WTC11 (cell line): ENCODE results near the gene HP1BP3. TPM values are rescaled to one million over a fixed set of nuclear protein-coding genes. Genes with fewer than 3 reads are reported as not detected.

Experiments used
- ATAC-seq: fragments of 200-7000 bp; cut with Tn5 transposase; 2 replicates; pipeline ENCODE4 v1.10.0; 2021; ENCODE audit warnings: mild to moderate bottlenecking, moderate library complexity
- CTCF ChIA-PET: fragments of 300-600 bp; sonication (Branson Sonifier 250); formaldehyde crosslinking; loops from one replicate; lab custom pipeline; 2021; ENCODE audit warnings: antibody characterized with exemption; lab: Charles Lee
- POLR2A ChIA-PET: fragments of 350-600 bp; sonication (Branson Sonifier 250); formaldehyde crosslinking; loops from one replicate; lab custom pipeline; 2021; ENCODE audit warnings: antibody characterized with exemption; lab: Charles Lee
- DNase-seq: peaks from one replicate; pipeline ENCODE4 v3.0.0; 2021; ENCODE audit warnings: low spot score
- H3K27ac Mint-ChIP-seq: 2 replicates; pipeline ENCODE4 v1.8.0; 2021; ENCODE audit warnings: mixed read lengths
- H3K27me3 Mint-ChIP-seq: 2 replicates; pipeline ENCODE4 v1.8.0; 2021; ENCODE audit warnings: low read depth, mild to moderate bottlenecking, moderate library complexity, mixed read lengths
- H3K36me3 Mint-ChIP-seq: 2 replicates; pipeline ENCODE4 v1.8.0; 2021; ENCODE audit warnings: mixed read lengths
- H3K4me1 Mint-ChIP-seq: 2 replicates; pipeline ENCODE4 v1.8.0; 2022; ENCODE audit warnings: mixed read lengths
- H3K4me3 Mint-ChIP-seq: 2 replicates; pipeline ENCODE4 v1.8.0; 2021; ENCODE audit warnings: mild to moderate bottlenecking, moderate library complexity, mixed read lengths
- H3K9me3 Mint-ChIP-seq: 2 replicates; pipeline ENCODE4 v1.8.0; 2021; ENCODE audit warnings: mixed read lengths
- ARID4B ChIP-seq: sonication (generic); formaldehyde crosslinking; IDR thresholded peaks from 2 replicates; pipeline ENCODE4 v1.8.0; 2023; ENCODE audit warnings: missing genetic modification reagents, mild to moderate bottlenecking, borderline replicate concordance
- EMX1 ChIP-seq: fragments of 250-450 bp; sonication (Bioruptor Pico); IDR thresholded peaks from 2 replicates; pipeline ENCODE4 v1.8.0; 2021; ENCODE audit warnings: mild to moderate bottlenecking
- ERG ChIP-seq: fragments of 250-450 bp; sonication (Bioruptor Pico); IDR thresholded peaks from 2 replicates; pipeline ENCODE4 v1.8.0; 2021; ENCODE audit warnings: mild to moderate bottlenecking
- ESRRA ChIP-seq: sonication (generic); formaldehyde crosslinking; IDR thresholded peaks from 2 replicates; pipeline ENCODE4 v1.8.1; 2022; ENCODE audit warnings: mild to moderate bottlenecking, missing genetic modification reagents, borderline replicate concordance
- FOXJ3 ChIP-seq: sonication (generic); formaldehyde crosslinking; IDR thresholded peaks from 2 replicates; pipeline ENCODE4 v1.9.0; 2021; ENCODE audit warnings: missing genetic modification reagents, mild to moderate bottlenecking, borderline replicate concordance
- GTF2I ChIP-seq: fragments of 250-450 bp; sonication (Bioruptor Pico); conservative IDR thresholded peaks from 2 replicates; pipeline ENCODE4 v1.4.0; 2021; ENCODE audit warnings: mild to moderate bottlenecking
- JAZF1 ChIP-seq: fragments of 250-450 bp; sonication (Bioruptor Pico); IDR thresholded peaks from 2 replicates; pipeline ENCODE4 v1.9.0; 2021; ENCODE audit warnings: moderate library complexity, mild to moderate bottlenecking, inconsistent platforms
- KAT7 ChIP-seq: sonication (generic); formaldehyde crosslinking; IDR thresholded peaks from 2 replicates; pipeline ENCODE4 v1.8.1; 2023; ENCODE audit warnings: missing genetic modification reagents, mild to moderate bottlenecking, borderline replicate concordance
- NFE2L1 ChIP-seq: sonication (generic); formaldehyde crosslinking; IDR thresholded peaks from 2 replicates; pipeline ENCODE4 v1.8.1; 2023; ENCODE audit warnings: missing genetic modification reagents
- NR3C1 ChIP-seq: sonication (generic); formaldehyde crosslinking; conservative IDR thresholded peaks from 2 replicates; pipeline ENCODE4 v1.8.1; 2023; ENCODE audit warnings: low read depth, mild to moderate bottlenecking, missing genetic modification reagents
- SOX15 ChIP-seq: fragments of 250-450 bp; sonication (Bioruptor Pico); IDR thresholded peaks from 2 replicates; pipeline ENCODE4 v1.9.0; 2021; ENCODE audit warnings: mild to moderate bottlenecking
- SP1 ChIP-seq: sonication (generic); formaldehyde crosslinking; conservative IDR thresholded peaks from 2 replicates; pipeline ENCODE4 v1.8.1; 2022; ENCODE audit warnings: missing genetic modification reagents
- ZNF263 ChIP-seq: sonication (generic); formaldehyde crosslinking; IDR thresholded peaks from 2 replicates; pipeline ENCODE4 v1.8.1; 2022; ENCODE audit warnings: low read depth, mild to moderate bottlenecking, moderate library complexity, missing genetic modification reagents
- ZNF317 ChIP-seq: sonication (generic); formaldehyde crosslinking; IDR thresholded peaks from 2 replicates; pipeline ENCODE4 v1.8.1; 2023; ENCODE audit warnings: low read depth, mild to moderate bottlenecking, moderate library complexity, missing genetic modification reagents, borderline replicate concordance
- ZNF416 ChIP-seq: fragments of 250-450 bp; sonication (Bioruptor Pico); IDR thresholded peaks from 2 replicates; pipeline ENCODE4 v1.9.0; 2021; ENCODE audit warnings: mild to moderate bottlenecking, inconsistent platforms
- ZNF423 ChIP-seq: fragments of 250-450 bp; sonication (Bioruptor Pico); IDR thresholded peaks from 2 replicates; pipeline ENCODE4 v2.1.2; 2022; ENCODE audit warnings: mild to moderate bottlenecking, moderate library complexity
- total RNA-seq: library from RNA; stranded (reverse); gene quantifications from 3 replicates; pipeline ENCODE4 v1.2.3, GENCODE V29; 2021
- TF ChIP-seq, protein P1 (sequence below): fragments of 250-450 bp; sonication (Bioruptor Pico); IDR thresholded peaks from 2 replicates; pipeline ENCODE4 v2.1.2; 2022; ENCODE audit warnings: mild to moderate bottlenecking, moderate library complexity
- TF ChIP-seq, protein P2 (sequence below): sonication (generic); formaldehyde crosslinking; IDR thresholded peaks from 2 replicates; pipeline ENCODE4 v1.8.0; 2023; ENCODE audit warnings: mild to moderate bottlenecking, missing genetic modification reagents
- TF ChIP-seq, protein P3 (sequence below): sonication (generic); formaldehyde crosslinking; IDR thresholded peaks from 2 replicates; pipeline ENCODE4 v1.8.1; 2023; ENCODE audit warnings: mild to moderate bottlenecking, missing genetic modification reagents

The HP1BP3 gene
- total RNA-seq, 1 experiment from 2014 or later = 121 TPM

GRCh38 chr1:20727746-20728316 is 59.3 kb downstream of the HP1BP3 start:
- TF ChIP-seq ZNF263 = no peak
- TF ChIP-seq KAT7 = no peak
- TF ChIP-seq GTF2I (CRISPR knock-in tag) = no peak
- TF ChIP-seq SP1 = 0 out of 2 replicates have a peak, but pooled peaks have one; percentile 25
- TF ChIP-seq, protein P1, sequence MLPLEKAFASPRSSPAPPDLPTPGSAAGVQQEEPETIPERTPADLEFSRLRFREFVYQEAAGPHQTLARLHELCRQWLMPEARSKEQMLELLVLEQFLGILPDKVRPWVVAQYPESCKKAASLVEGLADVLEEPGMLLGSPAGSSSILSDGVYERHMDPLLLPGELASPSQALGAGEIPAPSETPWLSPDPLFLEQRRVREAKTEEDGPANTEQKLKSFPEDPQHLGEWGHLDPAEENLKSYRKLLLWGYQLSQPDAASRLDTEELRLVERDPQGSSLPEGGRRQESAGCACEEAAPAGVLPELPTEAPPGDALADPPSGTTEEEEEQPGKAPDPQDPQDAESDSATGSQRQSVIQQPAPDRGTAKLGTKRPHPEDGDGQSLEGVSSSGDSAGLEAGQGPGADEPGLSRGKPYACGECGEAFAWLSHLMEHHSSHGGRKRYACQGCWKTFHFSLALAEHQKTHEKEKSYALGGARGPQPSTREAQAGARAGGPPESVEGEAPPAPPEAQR (CRISPR knock-in tag) = no peak
- 0 out of 2 replicates have a peak, but pooled peaks have one; percentile 54 for TF ChIP-seq ZNF317 (CRISPR knock-in tag)
- TF ChIP-seq ARID4B = no peak
- TF ChIP-seq, protein P2, sequence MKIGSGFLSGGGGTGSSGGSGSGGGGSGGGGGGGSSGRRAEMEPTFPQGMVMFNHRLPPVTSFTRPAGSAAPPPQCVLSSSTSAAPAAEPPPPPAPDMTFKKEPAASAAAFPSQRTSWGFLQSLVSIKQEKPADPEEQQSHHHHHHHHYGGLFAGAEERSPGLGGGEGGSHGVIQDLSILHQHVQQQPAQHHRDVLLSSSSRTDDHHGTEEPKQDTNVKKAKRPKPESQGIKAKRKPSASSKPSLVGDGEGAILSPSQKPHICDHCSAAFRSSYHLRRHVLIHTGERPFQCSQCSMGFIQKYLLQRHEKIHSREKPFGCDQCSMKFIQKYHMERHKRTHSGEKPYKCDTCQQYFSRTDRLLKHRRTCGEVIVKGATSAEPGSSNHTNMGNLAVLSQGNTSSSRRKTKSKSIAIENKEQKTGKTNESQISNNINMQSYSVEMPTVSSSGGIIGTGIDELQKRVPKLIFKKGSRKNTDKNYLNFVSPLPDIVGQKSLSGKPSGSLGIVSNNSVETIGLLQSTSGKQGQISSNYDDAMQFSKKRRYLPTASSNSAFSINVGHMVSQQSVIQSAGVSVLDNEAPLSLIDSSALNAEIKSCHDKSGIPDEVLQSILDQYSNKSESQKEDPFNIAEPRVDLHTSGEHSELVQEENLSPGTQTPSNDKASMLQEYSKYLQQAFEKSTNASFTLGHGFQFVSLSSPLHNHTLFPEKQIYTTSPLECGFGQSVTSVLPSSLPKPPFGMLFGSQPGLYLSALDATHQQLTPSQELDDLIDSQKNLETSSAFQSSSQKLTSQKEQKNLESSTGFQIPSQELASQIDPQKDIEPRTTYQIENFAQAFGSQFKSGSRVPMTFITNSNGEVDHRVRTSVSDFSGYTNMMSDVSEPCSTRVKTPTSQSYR = peak; percentile 68
- TF ChIP-seq FOXJ3 (CRISPR knock-in tag) = no peak
- TF ChIP-seq ZNF423 = peak; percentile 99
- TF ChIP-seq NFE2L1 (CRISPR knock-in tag) = no peak
- Mint-ChIP-seq H3K4me3 (peak overlapping the region; percentile 53), H3K27ac (peak overlapping the region; percentile 66)

DNA sequence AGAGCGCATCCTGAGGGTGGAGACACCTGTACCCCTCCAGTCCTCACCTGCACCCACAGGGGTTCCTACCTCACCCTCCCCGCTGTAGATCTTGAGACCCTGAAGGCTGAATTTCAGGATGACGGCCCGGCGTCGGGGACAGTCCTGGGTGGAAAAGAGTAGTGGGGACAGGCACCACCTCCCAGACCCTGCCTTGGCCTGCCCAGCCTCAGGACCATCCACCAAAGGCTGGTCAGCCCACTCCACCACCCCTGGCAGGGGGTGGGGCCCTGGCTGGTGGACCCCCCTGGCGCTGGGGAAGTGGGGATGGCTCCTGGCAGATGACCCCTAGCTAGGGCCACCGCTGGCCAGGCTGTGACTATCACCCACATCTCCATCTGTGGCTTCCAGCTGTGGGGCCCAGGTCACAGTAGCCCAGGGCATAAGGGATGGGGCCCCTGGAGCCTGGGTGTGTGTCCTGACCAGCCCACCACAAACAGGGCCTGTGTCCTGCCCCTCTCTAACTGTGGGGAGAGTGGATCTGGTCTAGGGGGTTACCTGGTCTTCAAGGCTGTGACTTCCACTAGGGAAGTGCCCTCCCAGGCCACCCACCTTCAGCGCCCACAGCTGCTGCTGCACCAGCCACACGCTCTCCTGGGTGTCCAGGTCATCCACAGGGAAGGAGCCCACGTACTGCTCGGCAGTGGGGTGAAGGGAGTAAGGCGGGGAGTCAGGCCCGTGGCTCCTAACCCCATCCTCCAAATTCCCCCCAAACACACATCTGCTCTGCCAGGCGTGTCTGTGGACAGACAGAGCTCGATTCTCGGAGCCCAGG is 60.0 kb downstream of the HP1BP3 start:
- H3K9me3 Mint-ChIP-seq = no peaks in the 10 kb centered on the region
- ChIA-PET POLR2A (interaction anchor here (0.7 to 2.8 kb wide), 2 partner anchors 10 to 15 kb away, joined by 3 to 9 read pairs; partner anchors contain the start of gene KIF17), CTCF (interaction anchor here (0.5 to 9.0 kb wide), 17 partner anchors 9 to 469 kb away, joined by 3 to 124 read pairs (median 3); partner anchors contain the start of genes HP1BP3 and KIF17)
- TF ChIP-seq NR3C1 (CRISPR knock-in tag) (no peak), ESRRA (CRISPR knock-in tag) (no peak), ZNF416 (CRISPR knock-in tag) (no peak), SOX15 (CRISPR knock-in tag) (no peak), ERG (no peak), EMX1 (CRISPR knock-in tag) (no peak), JAZF1 (CRISPR knock-in tag) (no peak)
- TF ChIP-seq, protein P3, sequence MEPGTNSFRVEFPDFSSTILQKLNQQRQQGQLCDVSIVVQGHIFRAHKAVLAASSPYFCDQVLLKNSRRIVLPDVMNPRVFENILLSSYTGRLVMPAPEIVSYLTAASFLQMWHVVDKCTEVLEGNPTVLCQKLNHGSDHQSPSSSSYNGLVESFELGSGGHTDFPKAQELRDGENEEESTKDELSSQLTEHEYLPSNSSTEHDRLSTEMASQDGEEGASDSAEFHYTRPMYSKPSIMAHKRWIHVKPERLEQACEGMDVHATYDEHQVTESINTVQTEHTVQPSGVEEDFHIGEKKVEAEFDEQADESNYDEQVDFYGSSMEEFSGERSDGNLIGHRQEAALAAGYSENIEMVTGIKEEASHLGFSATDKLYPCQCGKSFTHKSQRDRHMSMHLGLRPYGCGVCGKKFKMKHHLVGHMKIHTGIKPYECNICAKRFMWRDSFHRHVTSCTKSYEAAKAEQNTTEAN (CRISPR knock-in tag) = no peak
- ATAC-seq (no peak), DNase-seq (no peak)
- H3K4me1 Mint-ChIP-seq = peaks cover 32% of the 10 kb centered on the region
- H3K27me3 Mint-ChIP-seq = peaks cover 19% of the 10 kb centered on the region
- H3K4me3 Mint-ChIP-seq = no peak overlapping the region
- 0 out of 2 replicates have a peak overlapping the region, but pooled peaks have one; percentile 46 for H3K27ac Mint-ChIP-seq
- no peaks in the 10 kb centered on the region for H3K36me3 Mint-ChIP-seq

More at GRCh38 chr1:20727746-20728316, 59.3 kb downstream of the HP1BP3 start:
- no peaks in the 10 kb centered on the region for H3K36me3 Mint-ChIP-seq
- ChIA-PET POLR2A (interaction anchor here (0.7 to 2.8 kb wide), 4 partner anchors 10 to 59 kb away, joined by 3 to 9 read pairs (median 4); partner anchors contain the start of genes HP1BP3 and KIF17), CTCF (interaction anchor here (0.5 to 9.0 kb wide), 18 partner anchors 10 to 468 kb away, joined by 3 to 124 read pairs (median 3); partner anchors contain the start of genes HP1BP3 and KIF17)
- ATAC-seq (peak; percentile 17), DNase-seq (peak; percentile 68)
- H3K27me3 Mint-ChIP-seq = peaks cover 25% of the 10 kb centered on the region
- H3K9me3 Mint-ChIP-seq = no peaks in the 10 kb centered on the region
- H3K4me1 Mint-ChIP-seq = peaks cover 29% of the 10 kb centered on the region
